ENCODE measurements around the gene UBE2N.
"Not testable (repeated sequence)": the region's sequence is repeated elsewhere in the genome, so short reads cannot be mapped to it uniquely, and the experiment has no call there.

The UBE2N gene

GRCh38 chr12:93447555-93448290, 6.0 kb upstream of the UBE2N start:
- DNase-seq, result peak in 12 of 56 donors; percentile 5 to 51 (median 26)

- DNase-seq, result no peak
Observed at GRCh38 chr12:93443576-93443975, 1.8 kb upstream of the UBE2N start.

DNA sequence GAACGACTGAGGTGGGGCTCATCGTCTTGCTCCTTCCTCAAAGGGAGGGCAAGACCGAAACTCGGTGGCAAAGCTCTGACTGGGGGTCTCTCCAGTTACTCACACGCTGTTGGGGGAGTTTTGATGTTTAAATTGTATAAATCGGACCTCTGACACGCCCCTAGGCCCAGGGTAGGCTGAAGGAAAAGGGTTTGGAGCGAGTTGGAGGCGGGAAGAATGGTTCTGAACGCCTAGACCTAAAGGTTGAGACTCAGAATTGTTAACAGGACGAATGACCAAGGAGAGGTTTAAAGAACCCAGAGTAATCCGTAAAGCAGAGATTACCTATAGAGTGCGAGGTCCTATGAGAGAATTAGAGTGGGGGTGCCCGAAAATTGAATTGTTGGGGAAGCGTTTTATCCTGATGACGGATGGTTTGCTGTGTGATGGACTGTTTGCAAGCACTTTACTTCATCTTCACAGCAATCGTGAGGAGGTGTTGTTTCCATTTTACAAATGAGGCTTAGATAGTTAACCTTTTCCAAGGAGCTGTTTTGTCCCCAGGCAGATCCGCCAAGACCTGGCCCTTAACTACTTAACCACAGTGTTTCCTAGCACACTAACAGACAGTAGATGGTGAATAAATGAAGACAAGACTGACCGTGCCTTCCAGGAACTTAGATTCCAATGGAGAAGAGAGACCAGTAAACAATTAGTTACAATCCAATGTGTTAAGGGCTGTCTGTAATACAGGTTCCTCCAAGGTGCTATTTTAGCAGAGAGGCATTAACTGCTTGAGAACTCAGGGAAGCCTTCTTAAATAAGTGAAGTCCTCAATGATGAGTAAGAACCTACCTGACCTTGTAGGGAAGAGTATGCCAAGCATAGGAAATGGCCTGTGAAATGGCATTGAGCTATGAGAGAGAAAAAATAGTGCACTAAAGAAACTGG, 929 bp upstream of the UBE2N start:
- peak in 3 of 56 donors; percentile 12 to 70 (median 40) for DNase-seq

DNA sequence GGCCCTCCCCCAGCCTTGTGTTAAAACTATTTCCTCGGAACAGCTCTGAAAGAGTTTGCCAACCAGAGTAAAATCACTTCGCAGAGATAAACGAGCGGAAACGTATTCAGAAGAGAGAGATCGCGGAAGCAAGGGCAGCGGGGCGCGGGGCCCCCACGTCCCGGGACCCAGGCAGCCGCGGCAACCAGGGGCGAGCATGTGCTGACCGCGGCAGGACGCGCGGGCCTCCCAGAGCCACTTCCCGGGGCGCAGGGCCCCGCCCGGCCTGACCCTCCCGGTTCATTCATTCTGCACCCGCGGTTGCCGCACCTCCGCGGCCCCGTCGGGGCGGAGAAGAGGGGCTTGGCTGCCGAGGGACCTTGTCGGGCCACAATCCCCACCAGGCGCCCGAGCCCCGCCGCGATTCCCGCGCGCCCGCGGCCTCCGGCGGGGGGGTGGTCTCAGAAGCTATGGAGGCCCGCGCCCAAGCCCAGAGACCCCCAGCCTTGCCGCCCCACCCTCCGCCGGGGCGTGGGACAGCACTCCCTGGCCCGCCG, 598 bp downstream of the UBE2N start:
- DNase-seq, result peak in 13 of 56 donors; percentile 6 to 52 (median 23)

- no peak for DNase-seq
Observed at GRCh38 chr12:93440043-93440835, 1.5 kb downstream of the UBE2N start.

- DNase-seq, result no peak
Observed at GRCh38 chr12:93438266-93439050, 3.3 kb downstream of the UBE2N start.

DNA sequence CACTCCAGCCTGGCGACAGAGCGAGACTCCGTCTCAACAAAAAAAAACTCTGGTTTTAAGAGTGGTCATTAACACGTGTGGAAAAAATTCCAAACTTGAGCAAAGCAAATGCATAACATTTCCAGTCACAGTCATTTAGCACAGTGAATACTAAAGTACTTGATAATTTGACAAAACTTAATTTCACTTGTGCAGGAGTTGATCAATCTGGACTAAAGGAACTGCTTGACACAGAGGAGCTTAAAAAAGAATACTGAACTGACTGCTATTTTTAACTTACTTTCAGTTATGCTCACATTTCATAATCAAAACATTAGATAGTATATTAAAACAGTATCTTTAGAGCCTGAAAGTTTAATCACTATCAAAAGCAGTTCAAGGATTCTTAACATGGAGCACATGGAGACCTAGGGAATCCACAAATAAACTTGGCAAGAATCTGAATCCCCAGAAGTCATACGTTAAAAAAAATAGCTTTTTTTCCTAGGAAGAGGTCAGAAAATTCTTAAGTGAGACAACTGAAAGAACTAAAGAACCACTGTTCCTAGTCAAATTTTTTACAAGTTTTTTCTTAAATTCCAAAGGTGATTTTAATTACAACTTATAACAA, 7.4 kb downstream of the UBE2N start:
- DNase-seq, result no peak

DNA sequence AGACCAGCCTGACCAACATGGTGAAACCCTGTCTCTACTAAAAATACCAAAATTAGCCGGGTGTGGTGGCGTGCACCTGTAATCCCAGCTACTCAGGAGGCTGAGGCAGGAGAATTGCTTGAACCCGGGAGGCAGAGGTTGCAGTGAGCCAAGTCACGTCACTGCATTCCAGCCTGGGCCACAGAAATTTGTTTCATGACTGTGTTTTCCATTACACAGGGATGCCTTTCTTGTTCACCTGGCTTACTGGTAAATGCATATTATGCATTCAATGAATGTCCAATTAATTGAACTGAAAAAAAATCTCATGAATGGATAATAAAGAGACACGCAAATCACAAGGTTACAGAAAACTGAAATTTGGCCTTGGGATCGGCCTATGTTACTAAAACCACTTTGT, 9.7 kb downstream of the UBE2N start:
- DNase-seq, result not testable (repeated sequence)

DNA sequence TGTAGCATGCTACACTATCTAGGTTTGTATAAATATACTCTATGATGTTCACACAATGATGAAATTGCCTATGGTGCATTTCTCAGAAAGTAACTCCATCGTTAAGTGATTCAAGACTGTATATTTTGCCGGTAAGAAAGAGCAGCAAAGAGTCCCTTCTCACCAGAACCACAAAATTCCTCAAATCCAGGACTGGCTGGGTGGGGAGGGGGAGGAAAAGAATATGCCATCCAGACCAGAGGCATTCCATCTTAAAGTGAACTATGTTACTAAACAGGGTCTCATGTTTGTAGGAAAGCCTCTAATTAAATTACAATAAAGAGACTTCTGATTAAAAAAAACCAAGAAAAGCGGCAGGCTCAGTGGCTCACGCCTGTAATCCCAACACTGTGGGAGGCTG, 11.5 kb downstream of the UBE2N start:
- DNase-seq, result no peak

DNA sequence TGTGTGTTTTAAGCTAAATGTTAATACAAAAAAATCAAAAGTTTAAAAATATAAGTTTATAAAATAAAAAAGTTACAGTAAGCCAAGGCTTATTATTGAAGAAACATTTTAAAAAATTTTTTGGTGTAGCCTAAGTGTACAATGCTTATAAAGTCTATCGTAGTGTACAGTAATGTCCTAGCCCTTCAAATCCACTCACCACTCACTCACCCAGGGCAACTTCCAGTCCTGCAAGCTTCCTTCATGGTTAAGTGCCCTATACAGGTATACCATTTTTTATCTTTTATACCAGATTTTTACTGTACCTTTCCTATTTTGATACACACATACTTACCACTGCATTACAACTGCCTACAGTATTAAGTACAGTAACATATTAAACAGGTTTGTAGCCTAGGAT, 11.9 kb downstream of the UBE2N start:
- DNase-seq, result no peak

DNA sequence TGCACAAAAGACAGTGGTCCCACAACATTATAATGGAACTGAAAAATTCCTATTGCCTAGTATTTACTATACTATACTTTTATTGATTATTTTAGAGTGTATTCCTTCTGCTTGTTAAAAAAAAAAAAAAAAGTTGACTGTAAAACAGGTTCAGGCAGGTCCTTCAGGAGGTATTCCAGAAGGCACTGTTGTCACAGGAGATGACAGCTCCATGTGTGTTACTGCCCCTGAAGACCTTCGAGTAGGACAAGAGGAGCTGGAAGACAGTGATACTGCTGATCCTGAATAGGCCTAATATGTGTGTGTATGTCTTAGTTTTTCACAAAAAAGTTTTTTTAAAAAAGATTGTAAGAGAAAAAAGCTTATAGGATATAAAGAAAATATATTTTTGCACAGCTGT, 12.3 kb downstream of the UBE2N start:
- DNase-seq, result no peak

DNA sequence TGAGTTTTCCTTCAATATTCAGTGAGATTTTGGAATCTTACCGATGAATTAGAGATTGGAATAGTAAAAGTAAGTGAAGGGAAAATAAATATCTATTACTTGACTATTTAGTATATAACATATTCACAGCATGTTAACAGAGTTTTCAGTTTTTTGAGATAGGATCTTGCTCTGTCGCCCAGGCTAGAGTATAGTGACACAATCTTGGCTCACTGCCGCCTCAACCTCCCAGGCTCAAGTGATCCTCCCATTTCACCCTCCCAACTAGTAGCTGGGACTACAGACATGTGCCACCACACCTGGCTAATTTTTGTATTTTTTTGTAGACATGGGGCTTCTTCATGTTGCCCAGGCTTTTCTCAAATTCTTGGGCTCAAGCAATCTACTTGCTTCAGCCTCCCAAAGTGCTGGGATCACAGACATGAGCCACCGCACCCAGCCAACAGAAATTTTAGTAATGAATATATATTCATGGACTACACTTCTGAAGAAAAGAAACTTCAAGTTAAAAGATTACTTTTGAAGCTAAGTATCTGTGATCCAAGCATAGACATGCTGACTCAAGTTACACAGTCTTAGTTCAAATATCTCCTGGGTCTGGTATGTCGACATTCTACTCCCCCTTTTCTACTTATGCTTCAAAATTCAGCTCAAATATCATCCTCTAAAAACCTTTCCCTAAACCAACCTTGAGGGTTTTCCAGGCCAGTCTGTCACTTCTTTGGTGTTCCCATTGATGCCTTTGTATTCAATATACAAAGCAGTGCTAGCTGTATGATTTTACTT, 13.8 kb downstream of the UBE2N start:
- DNase-seq, result no peak

DNA sequence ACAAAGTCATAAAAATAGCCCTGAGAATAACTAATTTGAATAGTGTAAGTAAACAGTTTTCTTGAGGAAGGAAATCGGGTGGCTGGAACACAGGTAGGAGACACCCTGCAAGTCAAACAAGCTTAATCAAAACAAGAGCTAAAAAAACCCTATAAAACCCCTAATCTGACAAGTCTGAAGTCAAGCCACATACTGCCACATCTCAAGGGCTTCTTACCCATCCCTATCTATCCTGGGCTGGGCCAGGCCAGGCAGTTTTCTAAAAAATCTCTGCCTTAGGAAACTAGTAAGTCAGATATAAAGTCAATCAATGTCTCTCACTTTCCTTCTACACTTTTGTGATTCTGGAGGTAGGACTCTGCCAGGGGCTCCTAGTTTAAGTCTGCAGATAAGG, 15.3 kb downstream of the UBE2N start:
- no peak for DNase-seq

DNA sequence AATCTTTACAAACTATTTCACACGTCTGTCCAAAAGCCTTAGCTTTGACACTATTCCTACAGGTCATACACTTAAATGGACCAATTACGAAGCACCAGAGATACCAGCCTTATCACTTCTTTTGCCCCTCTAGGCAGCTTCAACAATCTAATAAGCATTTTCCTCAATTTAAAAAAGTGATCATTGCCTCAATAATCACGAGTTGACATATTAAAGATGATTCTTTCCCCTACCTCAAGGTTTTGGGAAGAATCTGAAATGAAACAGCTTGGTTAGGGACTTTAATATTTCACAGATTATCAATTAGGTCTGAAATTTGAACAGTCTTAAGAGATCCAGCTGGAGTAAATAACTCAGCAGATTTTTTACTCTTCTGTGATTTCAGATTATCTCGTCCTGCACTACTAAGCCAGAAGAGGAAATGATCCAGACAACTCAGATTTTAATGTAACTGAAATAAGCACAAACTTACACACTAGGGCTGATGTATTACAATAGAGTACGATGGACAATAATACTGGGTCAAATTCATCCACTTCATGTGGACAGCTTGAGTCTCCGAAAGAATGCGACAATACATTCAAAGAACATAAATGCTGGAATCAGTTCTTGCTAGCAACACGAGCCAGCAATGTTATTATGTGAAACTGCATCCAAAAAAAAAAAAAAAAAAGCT, 15.9 kb downstream of the UBE2N start:
- no peak for DNase-seq

DNA sequence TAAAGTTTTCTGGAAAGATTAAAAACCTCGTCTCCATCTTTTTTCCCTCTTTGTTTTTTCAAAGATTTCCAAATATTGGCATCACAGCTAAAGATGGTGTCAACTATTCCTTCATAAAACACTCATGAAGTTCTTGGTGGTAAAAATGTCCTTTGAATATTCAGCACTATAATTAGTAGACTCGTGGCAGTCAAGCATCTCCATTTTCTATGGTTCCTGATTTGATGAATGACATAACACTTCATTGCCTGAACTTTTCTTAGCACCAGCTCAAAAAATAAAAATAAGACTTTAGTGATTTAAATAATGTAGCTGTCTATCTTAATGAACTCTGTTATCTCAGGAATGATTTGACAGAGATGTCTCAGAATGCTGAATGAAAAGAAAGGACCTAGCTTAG, 19.7 kb downstream of the UBE2N start:
- no peak for DNase-seq

DNA sequence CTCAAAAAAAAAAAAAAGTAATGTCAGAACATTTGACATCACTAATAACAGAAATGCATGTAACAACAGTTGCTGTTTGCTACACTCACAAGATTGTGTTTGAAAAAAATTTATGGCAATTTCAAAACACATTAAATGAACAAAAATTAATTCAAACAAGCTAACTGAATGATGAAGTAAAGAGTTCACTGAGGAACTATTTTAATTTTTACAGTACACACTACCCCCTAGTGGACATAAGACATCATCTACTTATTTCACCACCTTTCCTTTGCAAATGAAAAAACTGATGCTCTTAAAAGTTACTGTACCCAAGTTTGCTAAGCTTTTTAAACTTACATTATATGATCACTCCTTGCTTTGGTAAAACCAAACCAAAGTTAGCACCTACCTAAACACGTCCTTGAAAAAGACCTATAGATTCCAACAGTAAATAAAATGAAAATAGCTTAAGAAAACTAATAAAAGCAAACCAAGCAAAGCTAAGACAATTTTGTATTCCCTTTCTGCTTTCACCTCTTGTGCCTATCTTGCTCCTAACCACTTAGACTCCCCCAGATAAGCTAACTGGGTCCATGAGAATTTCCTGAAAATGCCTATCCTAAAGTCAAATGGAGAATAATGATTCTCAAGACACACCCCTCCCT, 22.2 kb downstream of the UBE2N start:
- DNase-seq, result no peak

- DNase-seq, result no peak
Observed at GRCh38 chr12:93417967-93418480, 23.7 kb downstream of the UBE2N start.
